WTC11 (cell line): Measurements from ENCODE around the gene CHPF. TPM values are rescaled to one million over a fixed set of nuclear protein-coding genes. Genes with fewer than 3 reads are reported as not detected.

Experiments used
- ATAC-seq: fragments of 200-7000 bp; cut with Tn5 transposase; 2 replicates; pipeline ENCODE4 v1.10.0; 2021; ENCODE audit warnings: mild to moderate bottlenecking, moderate library complexity
- CTCF ChIA-PET: fragments of 300-600 bp; sonication (Branson Sonifier 250); formaldehyde crosslinking; loops from one replicate; lab custom pipeline; 2021; ENCODE audit warnings: antibody characterized with exemption; lab: Charles Lee
- POLR2A ChIA-PET: fragments of 350-600 bp; sonication (Branson Sonifier 250); formaldehyde crosslinking; loops from one replicate; lab custom pipeline; 2021; ENCODE audit warnings: antibody characterized with exemption; lab: Charles Lee
- DNase-seq: peaks from one replicate; pipeline ENCODE4 v3.0.0; 2021; ENCODE audit warnings: low spot score
- H3K27ac Mint-ChIP-seq: 2 replicates; pipeline ENCODE4 v1.8.0; 2021; ENCODE audit warnings: mixed read lengths
- H3K27me3 Mint-ChIP-seq: 2 replicates; pipeline ENCODE4 v1.8.0; 2021; ENCODE audit warnings: low read depth, mild to moderate bottlenecking, moderate library complexity, mixed read lengths
- H3K36me3 Mint-ChIP-seq: 2 replicates; pipeline ENCODE4 v1.8.0; 2021; ENCODE audit warnings: mixed read lengths
- H3K4me1 Mint-ChIP-seq: 2 replicates; pipeline ENCODE4 v1.8.0; 2022; ENCODE audit warnings: mixed read lengths
- H3K4me3 Mint-ChIP-seq: 2 replicates; pipeline ENCODE4 v1.8.0; 2021; ENCODE audit warnings: mild to moderate bottlenecking, moderate library complexity, mixed read lengths
- H3K9me3 Mint-ChIP-seq: 2 replicates; pipeline ENCODE4 v1.8.0; 2021; ENCODE audit warnings: mixed read lengths
- ATF1 ChIP-seq: sonication (generic); formaldehyde crosslinking; IDR thresholded peaks from 2 replicates; pipeline ENCODE4 v1.8.1; 2023; ENCODE audit warnings: mild to moderate bottlenecking, moderate library complexity, missing genetic modification reagents
- CREB1 ChIP-seq: sonication (generic); formaldehyde crosslinking; IDR thresholded peaks from 2 replicates; pipeline ENCODE4 v1.8.0; 2023; ENCODE audit warnings: mild to moderate bottlenecking, missing genetic modification reagents
- EMX1 ChIP-seq: fragments of 250-450 bp; sonication (Bioruptor Pico); IDR thresholded peaks from 2 replicates; pipeline ENCODE4 v1.8.0; 2021; ENCODE audit warnings: mild to moderate bottlenecking
- GABPB1 ChIP-seq: sonication (generic); formaldehyde crosslinking; IDR thresholded peaks from 2 replicates; pipeline ENCODE4 v1.8.1; 2023; ENCODE audit warnings: mild to moderate bottlenecking, missing genetic modification reagents
- HMGA2 ChIP-seq: fragments of 250-450 bp; sonication (Bioruptor Pico); IDR thresholded peaks from 2 replicates; pipeline ENCODE4 v1.4.0; 2021; ENCODE audit warnings: mild to moderate bottlenecking, moderate library complexity
- IRF2 ChIP-seq: sonication (generic); formaldehyde crosslinking; IDR thresholded peaks from 2 replicates; pipeline ENCODE4 v1.8.0; 2022; ENCODE audit warnings: low read depth, missing genetic modification reagents, borderline replicate concordance
- JUN ChIP-seq: sonication (generic); formaldehyde crosslinking; IDR thresholded peaks from 2 replicates; pipeline ENCODE4 v1.8.0; 2023; ENCODE audit warnings: mild to moderate bottlenecking, missing genetic modification reagents
- MXD4 ChIP-seq: fragments of 250-450 bp; sonication (Bioruptor Pico); IDR thresholded peaks from 2 replicates; pipeline ENCODE4 v1.8.0; 2021; ENCODE audit warnings: mild to moderate bottlenecking, moderate library complexity, borderline replicate concordance
- OVOL2 ChIP-seq: fragments of 250-450 bp; sonication (Bioruptor Pico); IDR thresholded peaks from 2 replicates; pipeline ENCODE4 v1.9.0; 2021; ENCODE audit warnings: mild to moderate bottlenecking, borderline replicate concordance
- RORB ChIP-seq: fragments of 250-450 bp; sonication (Bioruptor Pico); IDR thresholded peaks from 2 replicates; pipeline ENCODE4 v1.9.0; 2021; ENCODE audit warnings: mild to moderate bottlenecking
- SP1 ChIP-seq: sonication (generic); formaldehyde crosslinking; conservative IDR thresholded peaks from 2 replicates; pipeline ENCODE4 v1.8.1; 2022; ENCODE audit warnings: missing genetic modification reagents
- TP53 ChIP-seq: sonication (generic); formaldehyde crosslinking; IDR thresholded peaks from 2 replicates; pipeline ENCODE4 v1.8.1; 2023; ENCODE audit warnings: mild to moderate bottlenecking, missing genetic modification reagents
- ZNF317 ChIP-seq: sonication (generic); formaldehyde crosslinking; IDR thresholded peaks from 2 replicates; pipeline ENCODE4 v1.8.1; 2023; ENCODE audit warnings: low read depth, mild to moderate bottlenecking, moderate library complexity, missing genetic modification reagents, borderline replicate concordance
- total RNA-seq: library from RNA; stranded (reverse); gene quantifications from 3 replicates; pipeline ENCODE4 v1.2.3, GENCODE V29; 2021
- TF ChIP-seq, protein P1 (sequence below): fragments of 200-600 bp; IDR thresholded peaks from 2 replicates; pipeline ENCODE4 v1.8.0; 2022; ENCODE audit warnings: antibody characterized with exemption
- TF ChIP-seq, protein P2 (sequence below): sonication (generic); formaldehyde crosslinking; IDR thresholded peaks from 2 replicates; pipeline ENCODE4 v1.8.1; 2023; ENCODE audit warnings: mild to moderate bottlenecking, missing genetic modification reagents

The CHPF gene
- total RNA-seq, 1 experiment from 2014 or later = 97.0 TPM

DNA sequence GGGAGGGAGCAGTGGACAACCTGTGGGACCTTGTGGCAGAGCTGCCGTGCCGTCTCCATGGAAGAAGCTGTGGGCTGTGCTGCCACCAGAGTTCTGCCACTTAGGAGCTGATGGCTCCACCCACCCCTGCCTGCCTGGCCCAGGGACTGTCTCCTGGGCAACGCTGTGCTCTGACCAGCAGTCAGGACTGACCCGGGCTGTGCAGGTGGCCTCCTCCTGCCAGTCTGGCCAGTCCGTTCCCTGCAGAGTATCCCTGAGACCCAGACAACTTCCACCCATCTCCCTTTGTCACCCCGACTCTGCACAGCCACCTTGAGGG lies 16.6 kb downstream of the CHPF start (continued):
- TF ChIP-seq MXD4 (CRISPR knock-in tag) (no peak), TP53 (CRISPR knock-in tag) (no peak)

DNA sequence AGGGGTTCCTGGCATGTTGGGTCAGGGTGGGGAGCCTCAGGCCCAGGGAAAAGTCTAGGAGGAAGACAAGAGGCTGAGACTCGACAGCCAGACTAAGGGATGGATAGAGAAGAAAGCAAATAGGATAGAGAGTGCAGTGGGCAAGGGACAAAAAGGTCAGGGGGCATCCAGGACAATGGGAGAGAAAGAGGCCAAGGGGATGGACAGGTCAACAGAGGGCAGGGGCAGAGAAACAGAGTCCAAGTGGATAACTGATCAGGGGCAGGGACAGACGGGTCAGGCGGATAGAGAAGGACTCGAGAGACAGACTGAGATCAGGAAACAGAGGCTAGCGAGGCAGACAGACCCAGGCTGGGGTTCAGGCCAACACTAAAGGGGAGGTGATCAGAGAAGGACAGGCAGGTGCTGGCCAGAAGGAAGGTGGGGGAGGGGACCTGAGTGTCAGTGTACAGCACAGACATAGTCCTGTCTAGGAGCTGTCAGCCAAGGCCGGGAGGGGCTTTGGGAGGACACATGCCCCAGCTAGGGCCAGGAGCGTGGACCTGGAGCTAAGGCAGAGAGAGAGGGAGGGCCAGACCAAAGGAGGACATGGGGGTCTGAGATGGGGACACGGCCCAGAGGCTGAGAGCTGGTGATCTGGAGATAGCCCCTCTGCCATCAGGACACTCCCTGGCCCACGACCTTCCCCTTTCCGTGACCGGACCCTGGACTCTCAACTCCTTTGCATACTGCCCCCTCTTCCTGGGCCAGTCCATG lies 17.1 kb downstream of the CHPF start:
- Mint-ChIP-seq H3K36me3 (no peaks in the 10 kb centered on the region), H3K27ac (no peak overlapping the region), H3K4me3 (no peak overlapping the region), H3K9me3 (no peaks in the 10 kb centered on the region), H3K4me1 (peaks cover 54% of the 10 kb centered on the region), H3K27me3 (peaks cover 62% of the 10 kb centered on the region)
- ChIA-PET CTCF (interaction anchor here (0.9 to 41.3 kb wide), 12 partner anchors 10 to 123 kb away, joined by 3 to 2316 read pairs (median 8); partner anchors contain the start of genes ASIC4, GMPPA and SPEG), POLR2A (interaction anchor here (0.9 to 1.5 kb wide), 3 partner anchors 17 to 31 kb away, joined by 3 to 5 read pairs (median 3); a partner anchor contains a TSS)
- DNase-seq = no peak
- no peak for ATAC-seq
- no peak for TF ChIP-seq ZNF317 (CRISPR knock-in tag)

DNA sequence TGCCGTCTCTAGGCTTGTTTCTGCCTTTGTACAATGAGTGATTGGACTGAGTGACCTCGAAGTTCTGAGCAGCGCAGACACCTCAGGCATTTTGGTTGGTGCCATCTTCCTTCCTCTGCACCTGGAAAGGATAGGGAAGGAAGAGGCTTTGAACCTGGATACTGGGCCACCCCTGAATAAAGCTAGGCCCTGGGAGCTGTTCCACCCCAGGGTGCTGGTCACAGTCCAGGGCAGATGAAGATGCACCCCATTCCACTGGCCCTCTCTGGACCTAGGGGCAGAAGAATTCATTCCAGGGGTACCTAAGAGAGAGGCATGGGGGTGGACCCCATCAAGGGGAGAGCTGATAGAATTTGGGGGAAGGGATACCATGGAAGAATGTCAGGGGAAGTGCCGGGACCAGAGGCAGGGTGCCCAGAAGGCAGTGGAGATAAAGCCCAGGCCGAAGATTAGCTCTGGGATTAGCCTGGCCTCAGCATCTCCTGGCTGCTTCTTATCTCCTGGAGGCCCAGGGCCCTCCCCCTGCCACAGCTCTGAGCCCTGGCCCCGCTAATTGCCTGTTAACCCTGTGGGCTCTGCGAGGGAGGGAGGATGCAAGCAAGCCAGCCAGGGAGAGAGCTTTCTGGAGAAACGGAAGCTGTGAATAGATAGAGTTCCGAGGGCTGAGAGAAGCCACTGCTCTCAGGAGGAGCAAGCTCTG lies 17.9 kb downstream of the CHPF start:
- Mint-ChIP-seq H3K9me3 (no peaks in the 10 kb centered on the region), H3K27me3 (peaks cover 56% of the 10 kb centered on the region), H3K4me1 (peaks cover 62% of the 10 kb centered on the region), H3K4me3 (no peak overlapping the region), H3K36me3 (no peaks in the 10 kb centered on the region)
- DNase-seq = no peak
- TF ChIP-seq RORB = no peak
- no peak for TF ChIP-seq GABPB1 (CRISPR knock-in tag)
- TF ChIP-seq, all 79 proteins: peak for 0
- ChIA-PET POLR2A (interaction anchor here (1.0 to 1.5 kb wide), 2 partner anchors 19 to 30 kb away, joined by 3 to 5 read pairs; a partner anchor contains a TSS), CTCF (interaction anchor here (0.9 to 41.3 kb wide), 10 partner anchors 10 to 122 kb away, joined by 3 to 2316 read pairs (median 12); partner anchors contain the start of genes ASIC4, GMPPA and SPEG)
- no peak for ATAC-seq
- no peak overlapping the region for H3K27ac Mint-ChIP-seq

DNA sequence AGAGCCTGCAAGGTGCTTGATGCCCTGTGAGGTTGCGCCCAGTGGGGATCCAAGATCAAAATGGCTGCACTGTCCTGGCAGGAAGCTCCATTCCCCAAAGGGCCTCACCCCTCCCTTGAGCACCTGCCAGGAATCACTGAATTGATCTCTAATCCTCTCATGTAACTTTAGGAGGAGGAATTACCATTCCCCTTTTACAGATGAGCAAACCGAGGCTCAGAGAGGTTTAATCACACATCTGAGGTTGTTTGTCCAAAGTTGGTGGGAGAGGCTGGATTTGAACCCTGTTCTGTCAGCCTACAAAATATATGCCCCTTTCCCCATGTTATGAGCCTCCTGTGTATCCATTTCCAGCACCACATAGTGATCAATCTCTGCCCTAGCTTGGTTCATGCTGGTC lies 18.8 kb downstream of the CHPF start:
- Mint-ChIP-seq H3K4me3 (no peak overlapping the region), H3K36me3 (no peaks in the 10 kb centered on the region), H3K27ac (no peak overlapping the region), H3K27me3 (peaks cover 47% of the 10 kb centered on the region), H3K9me3 (no peaks in the 10 kb centered on the region), H3K4me1 (peaks cover 63% of the 10 kb centered on the region)
- ChIA-PET POLR2A (interaction anchor here (1.5 kb wide), 1 partner anchor 29 kb away, joined by 5 read pairs; a partner anchor contains a TSS), CTCF (interaction anchor here (1.5 to 41.3 kb wide), 3 partner anchors 17 to 78 kb away, joined by 3 to 2316 read pairs (median 188); partner anchors contain the start of gene GMPPA)
- DNase-seq (no peak), ATAC-seq (no peak)
- TF ChIP-seq IRF2 = no peak
- no peak for TF ChIP-seq ATF1 (CRISPR knock-in tag)
- no peak for TF ChIP-seq SP1 (CRISPR knock-in tag)
- TF ChIP-seq CREB1 = no peak
- TF ChIP-seq, protein P1, sequence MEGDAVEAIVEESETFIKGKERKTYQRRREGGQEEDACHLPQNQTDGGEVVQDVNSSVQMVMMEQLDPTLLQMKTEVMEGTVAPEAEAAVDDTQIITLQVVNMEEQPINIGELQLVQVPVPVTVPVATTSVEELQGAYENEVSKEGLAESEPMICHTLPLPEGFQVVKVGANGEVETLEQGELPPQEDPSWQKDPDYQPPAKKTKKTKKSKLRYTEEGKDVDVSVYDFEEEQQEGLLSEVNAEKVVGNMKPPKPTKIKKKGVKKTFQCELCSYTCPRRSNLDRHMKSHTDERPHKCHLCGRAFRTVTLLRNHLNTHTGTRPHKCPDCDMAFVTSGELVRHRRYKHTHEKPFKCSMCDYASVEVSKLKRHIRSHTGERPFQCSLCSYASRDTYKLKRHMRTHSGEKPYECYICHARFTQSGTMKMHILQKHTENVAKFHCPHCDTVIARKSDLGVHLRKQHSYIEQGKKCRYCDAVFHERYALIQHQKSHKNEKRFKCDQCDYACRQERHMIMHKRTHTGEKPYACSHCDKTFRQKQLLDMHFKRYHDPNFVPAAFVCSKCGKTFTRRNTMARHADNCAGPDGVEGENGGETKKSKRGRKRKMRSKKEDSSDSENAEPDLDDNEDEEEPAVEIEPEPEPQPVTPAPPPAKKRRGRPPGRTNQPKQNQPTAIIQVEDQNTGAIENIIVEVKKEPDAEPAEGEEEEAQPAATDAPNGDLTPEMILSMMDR = no peak
- no peak for TF ChIP-seq HMGA2
- no peak for TF ChIP-seq EMX1 (CRISPR knock-in tag)
- TF ChIP-seq OVOL2 (CRISPR knock-in tag) = no peak
- TF ChIP-seq JUN (CRISPR knock-in tag) = no peak
- TF ChIP-seq, protein P2, sequence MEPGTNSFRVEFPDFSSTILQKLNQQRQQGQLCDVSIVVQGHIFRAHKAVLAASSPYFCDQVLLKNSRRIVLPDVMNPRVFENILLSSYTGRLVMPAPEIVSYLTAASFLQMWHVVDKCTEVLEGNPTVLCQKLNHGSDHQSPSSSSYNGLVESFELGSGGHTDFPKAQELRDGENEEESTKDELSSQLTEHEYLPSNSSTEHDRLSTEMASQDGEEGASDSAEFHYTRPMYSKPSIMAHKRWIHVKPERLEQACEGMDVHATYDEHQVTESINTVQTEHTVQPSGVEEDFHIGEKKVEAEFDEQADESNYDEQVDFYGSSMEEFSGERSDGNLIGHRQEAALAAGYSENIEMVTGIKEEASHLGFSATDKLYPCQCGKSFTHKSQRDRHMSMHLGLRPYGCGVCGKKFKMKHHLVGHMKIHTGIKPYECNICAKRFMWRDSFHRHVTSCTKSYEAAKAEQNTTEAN (CRISPR knock-in tag) = no peak
